Measurements from ENCODE around the gene RPL29. TPM values are rescaled to one million over a fixed set of nuclear protein-coding genes. Genes with fewer than 3 reads are reported as not detected.

Gene RPL29
- total RNA-seq, 1 donor from 2014 or later, result 957 TPM

DNA sequence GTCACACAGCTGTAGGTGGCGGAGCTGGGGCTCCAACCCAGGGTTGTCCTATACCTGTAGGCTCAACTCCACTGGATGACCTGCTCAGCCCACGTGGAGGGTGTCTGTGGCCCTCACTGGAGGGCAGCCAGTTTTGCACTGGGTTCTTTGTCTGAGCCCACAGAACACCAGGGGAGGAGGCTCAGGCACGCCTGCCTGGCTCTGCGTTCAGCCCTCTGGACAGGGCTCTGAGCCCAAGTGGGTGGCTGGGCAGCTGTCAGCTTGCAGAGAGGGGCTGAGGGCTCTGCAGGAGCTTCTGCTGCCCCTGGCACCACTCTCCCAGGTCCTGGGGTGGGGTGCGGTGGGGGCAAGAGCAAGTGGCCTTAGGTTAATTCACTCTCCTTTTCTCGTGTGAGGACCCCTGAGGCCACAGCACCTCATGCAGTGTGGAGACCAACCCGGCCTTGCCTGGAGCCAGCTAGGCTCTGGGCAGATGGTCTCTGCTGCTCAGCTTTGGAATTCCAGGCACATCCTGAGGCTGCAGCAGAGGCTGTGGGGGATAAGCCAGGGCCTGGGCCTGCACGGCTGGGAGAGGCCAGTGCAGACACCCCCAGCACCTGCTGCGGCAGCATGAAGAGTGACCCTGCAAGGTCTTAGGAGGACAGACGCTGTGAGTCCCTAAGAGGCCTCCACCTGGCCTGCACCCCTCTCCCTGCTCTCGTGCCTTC is 37.2 kb upstream of the RPL29 start:
- Mint-ChIP-seq H3K4me1 (ENCODE audit: unreplicated experiment) (peaks cover 3% of the 10 kb centered on the region), H3K36me3 (ENCODE audit: unreplicated experiment) (no peaks in the 10 kb centered on the region), H3K27me3 (ENCODE audit: unreplicated experiment) (no peaks in the 10 kb centered on the region), H3K9me3 (ENCODE audit: unreplicated experiment) (no peaks in the 10 kb centered on the region), H3K27ac (ENCODE audit: unreplicated experiment) (no peak overlapping the region), H3K4me3 (ENCODE audit: unreplicated experiment) (no peak overlapping the region)
- TF ChIP-seq, protein P1, sequence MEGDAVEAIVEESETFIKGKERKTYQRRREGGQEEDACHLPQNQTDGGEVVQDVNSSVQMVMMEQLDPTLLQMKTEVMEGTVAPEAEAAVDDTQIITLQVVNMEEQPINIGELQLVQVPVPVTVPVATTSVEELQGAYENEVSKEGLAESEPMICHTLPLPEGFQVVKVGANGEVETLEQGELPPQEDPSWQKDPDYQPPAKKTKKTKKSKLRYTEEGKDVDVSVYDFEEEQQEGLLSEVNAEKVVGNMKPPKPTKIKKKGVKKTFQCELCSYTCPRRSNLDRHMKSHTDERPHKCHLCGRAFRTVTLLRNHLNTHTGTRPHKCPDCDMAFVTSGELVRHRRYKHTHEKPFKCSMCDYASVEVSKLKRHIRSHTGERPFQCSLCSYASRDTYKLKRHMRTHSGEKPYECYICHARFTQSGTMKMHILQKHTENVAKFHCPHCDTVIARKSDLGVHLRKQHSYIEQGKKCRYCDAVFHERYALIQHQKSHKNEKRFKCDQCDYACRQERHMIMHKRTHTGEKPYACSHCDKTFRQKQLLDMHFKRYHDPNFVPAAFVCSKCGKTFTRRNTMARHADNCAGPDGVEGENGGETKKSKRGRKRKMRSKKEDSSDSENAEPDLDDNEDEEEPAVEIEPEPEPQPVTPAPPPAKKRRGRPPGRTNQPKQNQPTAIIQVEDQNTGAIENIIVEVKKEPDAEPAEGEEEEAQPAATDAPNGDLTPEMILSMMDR (IDR thresholded peaks at IDR 0.05), result no peak
- no peak for DNase-seq (ENCODE audit: extremely low spot score, unreplicated experiment)

DNA sequence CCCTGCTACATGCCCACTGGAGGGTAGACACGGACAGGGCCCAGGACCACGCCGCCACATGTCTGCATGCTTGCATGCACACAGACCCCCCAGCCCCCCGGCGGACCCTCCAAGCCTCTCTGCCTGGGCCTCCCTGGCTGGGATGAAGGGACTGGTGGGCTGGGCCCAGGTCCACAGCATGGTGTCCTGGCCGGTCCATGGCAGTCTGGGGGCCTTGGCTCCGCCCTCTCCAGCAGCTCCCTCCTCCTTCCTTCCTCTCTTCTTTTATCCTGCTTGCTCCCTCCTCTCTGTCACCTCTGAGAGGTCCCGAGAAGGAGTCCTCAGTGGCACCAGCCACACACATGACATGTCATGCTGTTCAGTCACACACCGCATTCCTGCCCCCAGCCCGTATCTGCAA is 36.2 kb upstream of the RPL29 start:
- no peaks in the 10 kb centered on the region for H3K27me3 Mint-ChIP-seq (ENCODE audit: unreplicated experiment)
- no peaks in the 10 kb centered on the region for H3K9me3 Mint-ChIP-seq (ENCODE audit: unreplicated experiment)
- peaks cover 3% of the 10 kb centered on the region for H3K4me1 Mint-ChIP-seq (ENCODE audit: unreplicated experiment)
- H3K4me3 Mint-ChIP-seq (ENCODE audit: unreplicated experiment), result no peak overlapping the region
- TF ChIP-seq, protein P1 (IDR thresholded peaks at IDR 0.05), result no peak
- no peak for DNase-seq (ENCODE audit: extremely low spot score, unreplicated experiment)
- no peak overlapping the region for H3K27ac Mint-ChIP-seq (ENCODE audit: unreplicated experiment)
- H3K36me3 Mint-ChIP-seq (ENCODE audit: unreplicated experiment), result no peaks in the 10 kb centered on the region

DNA sequence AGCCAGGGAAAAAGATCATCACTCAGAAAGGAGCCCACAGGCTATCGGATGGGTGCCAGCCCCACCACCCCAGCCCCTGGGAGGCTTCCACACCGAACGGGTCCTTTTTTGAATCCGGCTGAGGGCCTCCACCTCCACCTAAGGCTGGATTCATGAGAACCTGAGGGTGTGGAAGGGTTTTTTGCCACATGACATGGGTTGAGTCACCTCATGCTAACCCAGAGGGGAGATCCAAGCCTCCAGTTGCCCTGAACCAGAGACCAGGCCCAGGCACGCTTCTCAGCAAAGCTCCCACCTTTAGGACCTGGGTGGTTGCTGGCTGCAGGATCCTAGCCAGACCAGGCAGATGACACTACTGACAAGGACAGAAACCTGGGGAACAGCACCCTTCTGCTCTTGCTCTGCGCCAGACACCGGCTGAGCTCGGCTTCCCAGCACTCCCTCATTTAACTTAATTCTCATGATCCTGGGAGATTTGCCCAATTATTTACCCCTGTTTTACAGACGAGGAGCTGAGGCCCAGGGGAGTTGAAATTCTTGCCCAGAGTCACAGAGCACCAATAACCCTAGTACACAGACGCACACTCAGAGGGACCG is 35.1 kb upstream of the RPL29 start:
- H3K36me3 Mint-ChIP-seq (ENCODE audit: unreplicated experiment), result no peaks in the 10 kb centered on the region
- DNase-seq (ENCODE audit: extremely low spot score, unreplicated experiment), result no peak
- no peaks in the 10 kb centered on the region for H3K27me3 Mint-ChIP-seq (ENCODE audit: unreplicated experiment)
- no peak overlapping the region for H3K27ac Mint-ChIP-seq (ENCODE audit: unreplicated experiment)
- TF ChIP-seq, protein P1 (IDR thresholded peaks at IDR 0.05), result no peak
- peaks cover 8% of the 10 kb centered on the region for H3K4me1 Mint-ChIP-seq (ENCODE audit: unreplicated experiment)
- no peaks in the 10 kb centered on the region for H3K9me3 Mint-ChIP-seq (ENCODE audit: unreplicated experiment)
- H3K4me3 Mint-ChIP-seq (ENCODE audit: unreplicated experiment), result no peak overlapping the region

DNA sequence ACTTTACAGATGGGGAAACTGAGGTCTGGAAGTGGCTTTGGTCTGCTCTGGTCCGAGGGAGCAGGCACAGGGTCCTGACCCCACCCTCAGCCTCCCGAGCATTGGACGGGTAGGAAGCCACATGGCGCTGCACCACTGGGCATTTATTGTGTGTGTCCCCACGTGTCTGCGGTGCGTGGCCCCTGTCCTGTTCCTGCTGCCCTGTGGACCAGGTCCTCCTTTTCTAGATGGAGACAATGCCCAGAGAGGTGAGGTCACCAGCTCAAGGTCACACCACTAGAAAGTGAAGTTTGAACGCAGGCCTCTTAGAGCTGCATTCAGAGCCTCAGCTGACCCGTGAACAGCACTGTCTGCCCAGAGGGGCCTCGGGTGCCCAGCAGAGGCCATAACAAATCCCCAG is 33.8 kb upstream of the RPL29 start:
- DNase-seq (ENCODE audit: extremely low spot score, unreplicated experiment), result no peak
- Mint-ChIP-seq H3K4me3 (ENCODE audit: unreplicated experiment) (no peak overlapping the region), H3K9me3 (ENCODE audit: unreplicated experiment) (no peaks in the 10 kb centered on the region), H3K27me3 (ENCODE audit: unreplicated experiment) (no peaks in the 10 kb centered on the region), H3K36me3 (ENCODE audit: unreplicated experiment) (no peaks in the 10 kb centered on the region), H3K4me1 (ENCODE audit: unreplicated experiment) (peaks cover 17% of the 10 kb centered on the region), H3K27ac (ENCODE audit: unreplicated experiment) (no peak overlapping the region)
- TF ChIP-seq, protein P1 (IDR thresholded peaks at IDR 0.05), result no peak

DNA sequence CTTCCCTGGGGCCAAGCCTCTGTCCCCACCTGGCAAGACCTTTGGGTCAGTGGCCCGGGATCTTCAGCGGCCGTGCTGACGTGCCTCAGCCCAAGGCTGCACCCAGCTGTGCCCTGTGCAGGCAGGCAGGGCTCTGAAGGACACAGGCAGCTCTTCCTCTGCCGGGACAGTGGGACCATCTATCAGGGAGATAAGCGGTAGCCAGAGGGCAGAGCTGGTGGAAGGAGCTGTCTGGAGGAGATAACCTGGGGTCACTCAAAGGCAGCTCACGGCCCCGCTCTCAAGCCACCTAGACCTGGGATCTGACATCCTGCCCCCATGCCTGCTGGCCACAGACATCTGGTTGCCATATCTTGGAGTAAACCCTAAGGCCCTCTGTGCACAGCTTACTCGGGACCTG is 33.4 kb upstream of the RPL29 start:
- Mint-ChIP-seq H3K4me1 (ENCODE audit: unreplicated experiment) (peaks cover 22% of the 10 kb centered on the region), H3K9me3 (ENCODE audit: unreplicated experiment) (no peaks in the 10 kb centered on the region), H3K4me3 (ENCODE audit: unreplicated experiment) (no peak overlapping the region), H3K27me3 (ENCODE audit: unreplicated experiment) (no peaks in the 10 kb centered on the region), H3K27ac (ENCODE audit: unreplicated experiment) (no peak overlapping the region), H3K36me3 (ENCODE audit: unreplicated experiment) (no peaks in the 10 kb centered on the region)
- no peak for DNase-seq (ENCODE audit: extremely low spot score, unreplicated experiment)
- TF ChIP-seq, protein P1 (IDR thresholded peaks at IDR 0.05), result no peak

Measured in osteocyte (in vitro differentiated cells).